HepG2 (cell line): ENCODE results near the gene CD9. TPM values are rescaled to one million over a fixed set of nuclear protein-coding genes. Genes with fewer than 3 reads are reported as not detected.

Experiments
- ATF2 ChIP-seq: sonication (generic); formaldehyde crosslinking; IDR thresholded peaks from 2 replicates; pipeline ENCODE4 v1.4.0; 2020; ENCODE audit warnings: missing genetic modification reagents
- ATM ChIP-seq: fragments of 450-650 bp; IDR thresholded peaks from 2 replicates; pipeline ENCODE4 v1.7.1; 2017; ENCODE audit warnings: mild to moderate bottlenecking, borderline replicate concordance
- CHCHD3 ChIP-seq: sonication (generic); formaldehyde crosslinking; IDR thresholded peaks from 2 replicates; pipeline ENCODE4 v1.8.0; 2022; ENCODE audit warnings: mild to moderate bottlenecking, missing genetic modification reagents, moderate library complexity
- DMTF1 ChIP-seq: sonication (generic); formaldehyde crosslinking; IDR thresholded peaks from 2 replicates; pipeline ENCODE4 v1.4.0; 2020; ENCODE audit warnings: mild to moderate bottlenecking, missing genetic modification reagents
- EP300 ChIP-seq, 3 experiments: sonication (generic) in 1 of 3; formaldehyde crosslinking in 1 of 3; IDR thresholded peaks; 2 replicates each; pipeline versions ENCODE4 v1.5.1 to v1.6.1; 2011 to 2020; ENCODE audit warnings: low read depth in 2 of 3, low read length in 2 of 3, borderline replicate concordance in 1 of 3, improper control_type of control experiment in 1 of 3, mild to moderate bottlenecking in 1 of 3, missing genetic modification reagents in 1 of 3, moderate library complexity in 1 of 3
- FOXK2 ChIP-seq: fragments of 450-650 bp; IDR thresholded peaks from 2 replicates; pipeline ENCODE4 v1.6.1; 2016
- KMT2B ChIP-seq: IDR thresholded peaks from 2 replicates; pipeline ENCODE4 v1.6.1; 2016; ENCODE audit warnings: missing genetic modification reagents, missing compliant biosample characterization
- NKX3-1 ChIP-seq: sonication (generic); formaldehyde crosslinking; IDR thresholded peaks from 2 replicates; pipeline ENCODE4 v1.5.0; 2020; ENCODE audit warnings: missing genetic modification reagents
- PHF5A ChIP-seq: IDR thresholded peaks from one replicate; pipeline ENCODE4 v1.6.1; 2018; ENCODE audit warnings: low read depth, missing genetic modification reagents; ENCODE audit not compliant: unreplicated experiment
- POLR2G ChIP-seq: fragments of 200-400 bp; formaldehyde crosslinking; IDR thresholded peaks from 2 replicates; pipeline ENCODE4 v1.6.1; 2018; ENCODE audit warnings: mild to moderate bottlenecking, low read depth, low read length, moderate library complexity
- ZBTB10 ChIP-seq: sonication (generic); formaldehyde crosslinking; IDR thresholded peaks from 2 replicates; pipeline ENCODE4 v1.4.0; 2020; ENCODE audit warnings: missing genetic modification reagents, borderline replicate concordance
- ZGPAT ChIP-seq: IDR thresholded peaks from 2 replicates; pipeline ENCODE4 v1.6.1; 2016; ENCODE audit warnings: mild to moderate bottlenecking
- ZNF766 ChIP-seq: sonication (generic); formaldehyde crosslinking; IDR thresholded peaks from 2 replicates; pipeline ENCODE4 v1.5.0; 2020; ENCODE audit warnings: missing genetic modification reagents, borderline replicate concordance
- ZSCAN20 ChIP-seq: sonication (generic); formaldehyde crosslinking; IDR thresholded peaks from 2 replicates; pipeline ENCODE4 v1.4.0; 2020; ENCODE audit warnings: missing genetic modification reagents, mild to moderate bottlenecking, borderline replicate concordance
- polyA plus RNA-seq, 8 experiments: library from polyadenylated mRNA; depleted of rRNA in 3 of 8; stranded (reverse) in 7 of 8; unstranded in 1 of 8; fragments of >200 nt; fragmentation: Illumina TruSeq in 4 of 8; extraction: Trizol in 4 of 8; gene quantifications; 2 replicates each; pipeline versions ENCODE4 v1.2.1 to v1.2.3, GENCODE V29; 2011 to 2016; ENCODE audit warnings: low read depth in 4 of 8, missing spikeins in 1 of 8, mixed read lengths in 1 of 8; ENCODE audit not compliant: insufficient read depth in 1 of 8
- total RNA-seq, 5 experiments: library from RNA; depleted of rRNA; stranded (reverse); fragments of >200 nt; fragmentation: Illumina TruSeq; extraction: Trizol; gene quantifications; 2 replicates each; pipeline ENCODE4 v1.2.3, GENCODE V29; 2016; ENCODE audit warnings: low read depth in 1 of 5
- TF ChIP-seq, protein P1 (sequence below), 2 experiments: sonication (generic) in 1 of 2; formaldehyde crosslinking in 1 of 2; IDR thresholded peaks; 2 replicates each; pipeline versions ENCODE4 v1.4.0 to v1.6.1; 2016 to 2020; ENCODE audit warnings: borderline replicate concordance in 1 of 2, low read depth in 1 of 2, mild to moderate bottlenecking in 1 of 2, missing genetic modification reagents in 1 of 2

Gene CD9
- total and polyA plus RNA-seq, 2 of the 13 experiments (the other 11 are each of a cell fraction or from before 2014, with no cell fraction given) = 5.8 to 38.3 TPM

GRCh38 chr12:6230321-6231110 lies 30.3 kb downstream of the CD9 start (continued):
- no peak for TF ChIP-seq PHF5A (CRISPR knock-in tag)
- TF ChIP-seq ZSCAN20 = no peak
- TF ChIP-seq CHCHD3 (CRISPR knock-in tag) = no peak
- TF ChIP-seq FOXK2 = no peak
- TF ChIP-seq ZNF766 (CRISPR knock-in tag) = no peak
- TF ChIP-seq ZBTB10 = no peak; the same call in 1 of the 2 replicates
- TF ChIP-seq, protein P1, sequence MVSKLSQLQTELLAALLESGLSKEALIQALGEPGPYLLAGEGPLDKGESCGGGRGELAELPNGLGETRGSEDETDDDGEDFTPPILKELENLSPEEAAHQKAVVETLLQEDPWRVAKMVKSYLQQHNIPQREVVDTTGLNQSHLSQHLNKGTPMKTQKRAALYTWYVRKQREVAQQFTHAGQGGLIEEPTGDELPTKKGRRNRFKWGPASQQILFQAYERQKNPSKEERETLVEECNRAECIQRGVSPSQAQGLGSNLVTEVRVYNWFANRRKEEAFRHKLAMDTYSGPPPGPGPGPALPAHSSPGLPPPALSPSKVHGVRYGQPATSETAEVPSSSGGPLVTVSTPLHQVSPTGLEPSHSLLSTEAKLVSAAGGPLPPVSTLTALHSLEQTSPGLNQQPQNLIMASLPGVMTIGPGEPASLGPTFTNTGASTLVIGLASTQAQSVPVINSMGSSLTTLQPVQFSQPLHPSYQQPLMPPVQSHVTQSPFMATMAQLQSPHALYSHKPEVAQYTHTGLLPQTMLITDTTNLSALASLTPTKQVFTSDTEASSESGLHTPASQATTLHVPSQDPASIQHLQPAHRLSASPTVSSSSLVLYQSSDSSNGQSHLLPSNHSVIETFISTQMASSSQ (IDR thresholded peaks at IDR 0.05; ENCODE audit: low read depth) = no peak
- TF ChIP-seq, protein P1 (CRISPR knock-in tag; IDR thresholded peaks at IDR 0.05; ENCODE audit: borderline replicate concordance) = peak; percentile 71; the same call in 1 of the 2 replicates
- peak; percentile 64 for TF ChIP-seq KMT2B (CRISPR knock-in tag)
- TF ChIP-seq NKX3-1 (CRISPR knock-in tag) = no peak
- peak; percentile 82 for TF ChIP-seq ZGPAT (CRISPR knock-in tag)
- peak; percentile 78 for TF ChIP-seq ATF2 (CRISPR knock-in tag)
- TF ChIP-seq EP300 (IDR thresholded peaks at IDR 0.05; ENCODE audit: low read depth in 2 of 2, low read length in 2 of 2) = peak in 1 of 2 experiments; percentile 59; a peak in 2 of 4 replicates
- TF ChIP-seq EP300 (CRISPR knock-in tag; IDR thresholded peaks at IDR 0.05; ENCODE audit: borderline replicate concordance) = peak; percentile 90
- TF ChIP-seq DMTF1 (CRISPR knock-in tag) = no peak
- peak; percentile 66; the same call in 1 of the 2 replicates for TF ChIP-seq POLR2G
- no peak for TF ChIP-seq ATM
